Esophagus (tissue), 2 donors: ENCODE data around the gene AZGP1. TPM values are rescaled to one million over a fixed set of nuclear protein-coding genes. Genes with fewer than 3 reads are reported as not detected.

Experiments
- H3K27ac ChIP-seq, 2 donors: one replicate each; pipeline ENCODE4 v1.5.1; 2013; ENCODE audit warnings: low read depth in 2 of 2, mild to moderate bottlenecking in 2 of 2, inconsistent platforms in 1 of 2, low read length in 1 of 2, moderate library complexity in 1 of 2
- H3K27me3 ChIP-seq, 2 donors: one replicate each; pipeline ENCODE4 v1.6.1; 2013; ENCODE audit warnings: low read length in 2 of 2, control low read depth in 1 of 2, mild to moderate bottlenecking in 1 of 2; ENCODE audit not compliant: insufficient read depth in 2 of 2, control insufficient read depth in 1 of 2
- H3K36me3 ChIP-seq, 2 donors: one replicate each; pipeline ENCODE4 v1.6.1; 2013; ENCODE audit warnings: low read length in 1 of 2; ENCODE audit not compliant: control insufficient read depth in 2 of 2, insufficient read depth in 2 of 2
- H3K4me1 ChIP-seq, 2 donors: one replicate each; pipeline ENCODE4 v1.6.1; 2013; ENCODE audit warnings: low read length in 1 of 2; ENCODE audit not compliant: control insufficient read depth in 2 of 2, insufficient read depth in 2 of 2
- H3K4me3 ChIP-seq, 2 donors: one replicate each; pipeline ENCODE4 v1.5.1; 2013; ENCODE audit warnings: low read length in 2 of 2, mild to moderate bottlenecking in 2 of 2, low read depth in 1 of 2, moderate library complexity in 1 of 2
- H3K9me3 ChIP-seq, 2 donors: one replicate each; pipeline ENCODE4 v1.6.1; 2013; ENCODE audit warnings: mild to moderate bottlenecking in 2 of 2, low read depth in 1 of 2, low read length in 1 of 2, moderate library complexity in 1 of 2; ENCODE audit not compliant: control insufficient read depth in 2 of 2, insufficient read depth in 1 of 2
- WGBS, 2 donors: extraction: QIAGEN DNeasy Blood & Tissue Kit; methylation state at CpG; one replicate each; pipeline ENCODE4 v1.1.7; 2013; 5-methylcytosine and 5-hydroxymethylcytosine counted together
- polyA plus RNA-seq, 2 donors: library from polyadenylated mRNA; stranded (reverse); fragments of 200-250 nt; gene quantifications; one replicate each; pipeline ENCODE4 v1.2.3, GENCODE V29; 2013
- donor health status: healthy with polysubstance abuse.
- donor health status: Bipolar disorder and iron deficiency.

Gene AZGP1
- polyA plus RNA-seq, 2 donors, result 1.6 to 2.0 TPM

GRCh38 chr7:99923200-99923599 lies 52.6 kb downstream of the AZGP1 start:
- H3K9me3 ChIP-seq, result no peaks in the 10 kb centered on the region
- H3K36me3 ChIP-seq, result no peaks in the 10 kb centered on the region
- no peak overlapping the region for H3K27ac ChIP-seq
- no peaks in the 10 kb centered on the region for H3K4me1 ChIP-seq
- no peaks in the 10 kb centered on the region for H3K27me3 ChIP-seq
- H3K4me3 ChIP-seq, result no peak overlapping the region
- 90 to 97% methylated on average over 3 of the region's 3 CpGs for WGBS, 2 donors

- no peaks in the 10 kb centered on the region for H3K36me3 ChIP-seq
- H3K9me3 ChIP-seq, result no peaks in the 10 kb centered on the region
- H3K27ac ChIP-seq, result no peak overlapping the region
- no peaks in the 10 kb centered on the region for H3K27me3 ChIP-seq
- 57 to 74% methylated on average over 3 of the region's 3 CpGs for WGBS, 2 donors
- no peaks in the 10 kb centered on the region for H3K4me1 ChIP-seq
- H3K4me3 ChIP-seq, result peak overlapping the region in 1 of 2 donors; percentile 78
Observed at GRCh38 chr7:99920149-99920548, 55.7 kb downstream of the AZGP1 start.

GRCh38 chr7:99919814-99920112 lies 56.1 kb downstream of the AZGP1 start:
- H3K9me3 ChIP-seq, result no peaks in the 10 kb centered on the region
- H3K36me3 ChIP-seq, result no peaks in the 10 kb centered on the region
- WGBS, 2 donors, result 28 to 36% methylated on average over 4 of the region's 4 CpGs
- peak overlapping the region; percentile 78 to 92 for H3K4me3 ChIP-seq
- no peaks in the 10 kb centered on the region for H3K27me3 ChIP-seq
- H3K4me1 ChIP-seq, result no peaks in the 10 kb centered on the region
- peak overlapping the region; percentile 92 to 94 for H3K27ac ChIP-seq

GRCh38 chr7:99918959-99919813 lies 56.6 kb downstream of the AZGP1 start, which contains the start of gene TRIM4:
TRIM4 (minus strand) TSS chr7:99919530; CDS start chr7:99919401, 129 bp downstream.
- H3K4me1 ChIP-seq, result no peaks in the 10 kb centered on the region
- H3K9me3 ChIP-seq, result no peaks in the 10 kb centered on the region
- H3K36me3 ChIP-seq, result no peaks in the 10 kb centered on the region
- WGBS, 2 donors, result 1 to 2% methylated on average over 81 of the region's 81 CpGs
- H3K27ac ChIP-seq, result peak within 1 kb of the TSS; percentile 92 to 94
- peak within 1 kb of the TSS; percentile 78 to 92 for H3K4me3 ChIP-seq
- H3K27me3 ChIP-seq, result no peaks in the 10 kb centered on the region

Other genes with a start within 250 kb of the AZGP1 start
- under 1 TPM in 1 of 2 donors, not detected in 1; 0.02 TPM for gene CYP3A7, start 240.8 kb downstream of the AZGP1 start, polyA plus RNA-seq
- gene CYP3A4, start 191.8 kb downstream of the AZGP1 start, polyA plus RNA-seq, result under 1 TPM; 0.16 to 0.20 TPM
- gene CYP3A43, start 148.0 kb downstream of the AZGP1 start, polyA plus RNA-seq, result not detected
- gene OR2AE1, start 99.0 kb downstream of the AZGP1 start, polyA plus RNA-seq, result not detected
- 10 to 100 TPM in 1 of 2 donors, 1 to 10 TPM in 1; 9.4 to 11.8 TPM for gene TRIM4, start 56.5 kb downstream of the AZGP1 start, polyA plus RNA-seq
- not detected for gene GJC3, start 46.4 kb downstream of the AZGP1 start, polyA plus RNA-seq
- gene ZKSCAN1, start 39.6 kb upstream of the AZGP1 start, polyA plus RNA-seq, result 10 to 100 TPM; 10.5 to 25.0 TPM
- gene ZSCAN21, start 73.7 kb upstream of the AZGP1 start, polyA plus RNA-seq, result 1 to 10 TPM; 3.8 to 3.9 TPM
- gene ZNF3, start 105.7 kb upstream of the AZGP1 start, polyA plus RNA-seq, result 10 to 100 TPM; 10.4 to 14.6 TPM
- gene COPS6, start 112.9 kb upstream of the AZGP1 start, polyA plus RNA-seq, result 100 to 1,000 TPM in 1 of 2 donors, 10 to 100 TPM in 1; 86.7 to 119 TPM
- 10 to 100 TPM; 46.4 to 66.8 TPM for gene MCM7, start 125.4 kb upstream of the AZGP1 start, polyA plus RNA-seq
- 10 to 100 TPM; 17.3 to 19.3 TPM for gene AP4M1, start 125.6 kb upstream of the AZGP1 start, polyA plus RNA-seq
- 10 to 100 TPM; 23.3 to 29.6 TPM for gene TAF6, start 143.3 kb upstream of the AZGP1 start, polyA plus RNA-seq
- 1 to 10 TPM; 5.5 to 5.8 TPM for gene CNPY4, start 143.6 kb upstream of the AZGP1 start, polyA plus RNA-seq
- 1 to 10 TPM; 2.7 to 3.7 TPM for gene MBLAC1, start 150.9 kb upstream of the AZGP1 start, polyA plus RNA-seq
- 100 to 1,000 TPM in 1 of 2 donors, 10 to 100 TPM in 1; 85.7 to 138 TPM for gene LAMTOR4, start 172.9 kb upstream of the AZGP1 start, polyA plus RNA-seq
- 10 to 100 TPM; 18.5 to 27.2 TPM for gene TRAPPC14, start 182.7 kb upstream of the AZGP1 start, polyA plus RNA-seq
- gene GAL3ST4, start 192.6 kb upstream of the AZGP1 start, polyA plus RNA-seq, result 1 to 10 TPM; 4.4 to 5.1 TPM
- 1 to 10 TPM; 1.1 to 2.2 TPM for gene GPC2, start 201.3 kb upstream of the AZGP1 start, polyA plus RNA-seq
- under 1 TPM; 0.25 to 0.73 TPM for gene STAG3, start 201.9 kb upstream of the AZGP1 start, polyA plus RNA-seq
- under 1 TPM; 0.24 to 0.31 TPM for gene PVRIG, start 243.9 kb upstream of the AZGP1 start, polyA plus RNA-seq